ENCODE results near the gene ZNF146. TPM values are rescaled to one million over a fixed set of nuclear protein-coding genes. Genes with fewer than 3 reads are reported as not detected.

The ZNF146 gene
- total RNA-seq, 1 donor = 107 TPM

GRCh38 chr19:36256064-36256463 is 41.2 kb downstream of the ZNF146 start:
- DNase-seq (ENCODE audit: low read depth) = no peak
- TF ChIP-seq CTCF (IDR thresholded peaks at IDR 0.05; ENCODE audit: insufficient read depth, low read length) = no peak
- H3K4me3 ChIP-seq (ENCODE audit: low read depth, low read length) = no peak overlapping the region

DNA sequence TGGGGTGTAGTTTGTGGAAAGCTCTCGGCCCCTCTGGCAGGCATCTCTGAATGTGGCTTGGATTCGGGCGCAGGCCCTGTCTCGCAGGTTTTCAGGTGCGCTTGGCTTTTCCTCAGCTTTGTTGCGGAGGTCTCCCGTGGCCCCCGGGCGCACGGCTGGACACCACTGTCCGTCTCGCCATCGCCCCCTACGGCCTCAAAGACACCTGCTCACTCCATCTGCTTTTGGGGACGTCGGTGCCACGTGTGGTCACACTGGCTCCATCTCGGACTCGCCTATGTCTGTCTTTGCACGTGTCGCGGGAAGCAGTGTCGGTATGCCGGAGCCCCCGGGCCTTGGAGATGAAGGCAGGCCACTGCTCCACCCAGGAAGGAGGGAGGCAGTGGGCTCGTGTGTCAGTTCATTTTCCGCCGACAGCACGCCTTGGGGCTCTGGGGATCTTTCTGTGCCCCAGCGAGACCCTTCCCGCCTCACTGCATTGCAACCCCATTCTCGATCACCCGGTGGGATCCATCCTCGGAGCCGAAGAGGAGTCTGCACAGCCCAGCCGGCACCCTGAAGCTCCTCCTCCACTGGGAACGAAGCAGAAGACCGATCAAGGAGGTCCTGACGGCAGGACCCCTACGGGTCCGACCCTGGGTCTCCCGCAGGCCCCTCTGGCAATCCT is 42.1 kb downstream of the ZNF146 start:
- TF ChIP-seq CTCF (IDR thresholded peaks at IDR 0.05; ENCODE audit: insufficient read depth, low read length) = no peak

DNA sequence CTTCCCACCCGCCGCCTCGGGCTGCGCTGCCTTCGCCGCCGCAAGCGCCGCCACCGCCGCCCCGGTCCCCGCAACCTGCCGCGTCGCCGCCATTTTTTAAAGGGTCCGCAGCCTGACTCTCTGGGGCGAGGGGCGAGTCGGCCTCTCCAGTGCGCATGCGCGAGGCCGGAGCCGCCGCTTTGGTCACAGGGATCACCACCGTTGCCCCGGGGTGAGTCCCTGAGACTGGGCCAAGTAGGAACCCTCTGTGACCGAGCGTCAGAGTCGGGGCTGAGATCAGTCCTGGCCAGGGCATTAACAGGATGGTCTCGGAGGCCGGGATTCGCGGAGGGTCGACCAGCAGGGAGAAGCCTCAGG is 42.6 kb downstream of the ZNF146 start:
- no peak for TF ChIP-seq CTCF (IDR thresholded peaks at IDR 0.05; ENCODE audit: insufficient read depth, low read length)
- no peak overlapping the region for H3K4me3 ChIP-seq (ENCODE audit: low read depth, low read length)
- no peak for DNase-seq (ENCODE audit: low read depth)

More for the DNA sequence above, 42.1 kb downstream of the ZNF146 start:
- no peak for DNase-seq (ENCODE audit: low read depth)
- H3K4me3 ChIP-seq (ENCODE audit: low read depth, low read length) = no peak overlapping the region

- TF ChIP-seq CTCF (IDR thresholded peaks at IDR 0.05; ENCODE audit: insufficient read depth, low read length) = no peak
- H3K4me3 ChIP-seq (ENCODE audit: low read depth, low read length) = no peak overlapping the region
- DNase-seq (ENCODE audit: low read depth) = no peak
These were observed 43.3 kb downstream of the ZNF146 start for GRCh38 chr19:36258028-36258875.

DNA sequence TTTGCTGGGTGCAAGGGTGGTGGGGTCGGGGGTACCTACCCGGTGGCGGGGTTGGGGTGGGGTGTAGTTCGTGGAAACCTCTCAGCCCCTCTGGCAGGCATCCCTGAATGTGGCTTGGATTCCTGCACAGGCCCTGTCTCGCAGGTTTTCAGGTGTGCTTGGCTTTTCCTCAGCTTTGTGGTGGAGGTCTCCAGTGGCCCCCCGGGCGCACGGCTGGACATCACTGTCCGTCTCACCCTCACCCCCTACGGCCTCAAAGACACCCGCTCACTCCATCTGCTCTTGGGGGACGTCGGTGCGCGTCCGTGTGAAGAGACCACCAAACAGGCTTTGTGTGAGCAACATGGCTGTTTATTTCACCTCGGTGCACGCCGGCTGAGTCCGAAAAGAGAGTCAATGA is 44.3 kb downstream of the ZNF146 start:
- no peak overlapping the region for H3K4me3 ChIP-seq (ENCODE audit: low read depth, low read length)
- no peak for DNase-seq (ENCODE audit: low read depth)
- TF ChIP-seq CTCF (IDR thresholded peaks at IDR 0.05; ENCODE audit: insufficient read depth, low read length) = no peak

DNA sequence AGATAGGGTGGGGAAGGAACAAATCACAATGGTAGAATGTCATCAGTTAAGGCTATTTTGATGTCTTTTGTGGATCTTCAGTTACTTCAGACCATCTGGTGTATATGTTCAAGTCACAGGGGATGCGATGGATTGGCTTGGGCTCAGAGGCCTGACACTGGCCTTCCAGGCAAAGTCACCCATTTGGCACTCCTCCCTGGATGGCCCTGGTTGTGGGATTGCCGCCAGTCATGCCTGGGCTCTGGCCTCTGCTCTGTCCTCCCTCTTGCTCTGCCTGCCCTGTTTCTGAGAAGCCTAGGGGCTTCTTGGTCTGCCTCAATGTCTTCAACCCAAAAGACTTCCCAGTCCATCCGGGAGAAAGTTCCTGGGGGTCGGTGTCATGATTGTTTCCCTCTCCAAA is 50.2 kb downstream of the ZNF146 start:
- no peak for TF ChIP-seq CTCF (IDR thresholded peaks at IDR 0.05; ENCODE audit: insufficient read depth, low read length)
- DNase-seq (ENCODE audit: low read depth) = no peak
- no peak overlapping the region for H3K4me3 ChIP-seq (ENCODE audit: low read depth, low read length)

Measured in fibroblast of the aortic adventitia (primary cell).